ENCODE data around the gene PTPRM.

The PTPRM gene

DNA sequence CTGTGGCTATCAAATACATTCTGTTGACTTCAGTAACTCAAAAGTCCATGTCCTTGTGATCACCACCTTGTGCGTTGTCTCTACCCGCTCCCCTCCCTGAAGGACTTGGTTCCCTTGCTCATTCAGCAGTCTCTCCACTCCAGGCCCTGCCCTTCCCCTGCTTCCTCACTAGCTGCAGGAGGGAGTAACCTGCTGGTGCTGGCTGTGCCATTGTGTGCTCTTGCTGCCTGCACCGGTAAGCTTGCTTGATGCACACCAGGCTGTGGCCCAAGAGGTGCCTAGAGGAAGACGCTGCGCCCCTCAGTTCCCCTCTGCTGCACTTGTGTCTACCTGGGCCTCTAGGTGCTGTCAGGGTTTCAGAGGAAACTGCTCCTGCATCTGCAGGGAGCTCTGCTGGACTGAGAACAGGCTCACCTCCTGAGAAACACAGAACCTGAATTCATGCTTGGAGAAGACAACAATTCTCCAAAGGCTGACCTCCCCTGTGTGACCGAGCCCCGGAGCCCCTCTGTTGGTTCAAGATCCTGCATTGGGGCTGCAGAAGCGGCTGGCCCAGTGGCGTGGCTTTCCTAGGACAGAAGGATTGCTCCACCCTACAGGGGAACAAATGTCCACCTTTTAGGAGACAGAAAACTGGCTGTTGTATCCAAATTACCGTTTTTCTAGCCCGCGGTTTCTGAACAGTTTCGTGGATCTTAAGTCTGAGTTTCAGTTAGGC is 33.6 kb downstream of the PTPRM start:
- TF ChIP-seq CTCF (conservative IDR thresholded peaks at IDR 0.05), result no peak
- no peak overlapping the region for H3K27ac ChIP-seq

- TF ChIP-seq CTCF (conservative IDR thresholded peaks at IDR 0.05), result no peak
- H3K27ac ChIP-seq, result no peak overlapping the region
These were observed 34.1 kb downstream of the PTPRM start for GRCh38 chr18:7601246-7601615.

DNA sequence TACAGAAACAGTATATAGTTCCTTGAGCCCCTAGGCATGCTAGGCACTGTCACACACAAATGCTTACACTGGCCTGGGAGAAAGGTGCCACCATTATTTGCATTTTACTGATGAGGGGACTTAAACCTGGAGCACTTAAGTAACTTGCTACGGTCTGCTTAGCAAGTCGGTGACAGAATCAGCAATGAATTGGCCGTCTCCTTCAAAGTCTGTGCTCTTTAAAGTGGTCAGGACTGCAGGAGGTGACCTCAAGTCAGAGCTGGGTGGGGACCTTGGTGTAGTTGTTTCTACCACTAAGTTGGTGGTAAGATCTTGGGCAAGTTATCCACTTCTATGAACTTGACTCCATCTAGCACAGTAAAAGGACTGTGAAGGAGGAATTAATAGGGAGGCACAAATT is 34.8 kb downstream of the PTPRM start:
- H3K27ac ChIP-seq, result no peak overlapping the region
- TF ChIP-seq CTCF (conservative IDR thresholded peaks at IDR 0.05), result no peak

- no peak for TF ChIP-seq CTCF (conservative IDR thresholded peaks at IDR 0.05)
- no peak overlapping the region for H3K27ac ChIP-seq
These were observed 36.3 kb downstream of the PTPRM start for GRCh38 chr18:7603259-7604000.

DNA sequence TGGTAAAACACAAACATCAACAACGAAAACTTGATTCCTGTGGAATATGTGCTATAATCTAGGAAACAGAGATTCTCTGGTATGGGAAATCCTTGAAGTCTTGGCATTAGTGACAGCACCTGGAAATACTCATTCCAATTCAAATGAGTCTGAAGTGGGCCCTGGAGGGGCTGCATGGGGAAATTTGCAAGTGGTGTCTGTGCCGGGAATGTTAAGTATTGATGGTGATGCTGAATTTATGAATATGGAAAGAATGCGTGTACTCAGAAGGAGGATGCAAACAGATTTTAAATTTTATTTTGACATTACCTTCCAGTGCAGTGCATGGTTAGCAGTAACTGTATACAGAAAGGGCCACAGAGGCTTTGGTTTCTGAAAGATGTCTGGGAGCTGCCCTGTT is 37.2 kb downstream of the PTPRM start:
- TF ChIP-seq CTCF (conservative IDR thresholded peaks at IDR 0.05), result no peak

DNA sequence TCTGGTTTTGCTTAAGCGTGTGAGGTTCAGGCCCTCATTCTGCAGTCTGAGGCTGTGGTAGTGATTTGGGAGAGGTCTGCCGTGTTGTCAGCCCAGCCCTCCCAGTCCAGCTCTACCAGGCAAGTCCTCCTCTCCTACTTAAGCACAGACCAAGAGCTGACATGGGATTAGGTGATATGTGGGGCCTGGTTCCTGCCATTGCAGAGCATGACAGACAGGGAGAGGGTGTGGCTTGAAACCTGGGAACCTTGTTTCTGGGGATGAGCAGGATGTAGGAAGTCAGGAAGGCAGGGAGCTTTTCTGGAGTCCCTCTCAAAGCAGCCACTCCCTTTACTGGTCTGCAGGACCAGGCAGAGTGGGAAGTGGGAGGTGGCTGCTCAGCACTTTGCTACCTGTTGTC is 38.6 kb downstream of the PTPRM start:
- TF ChIP-seq CTCF (conservative IDR thresholded peaks at IDR 0.05), result no peak
- H3K27ac ChIP-seq, result no peak overlapping the region

More for the DNA sequence above, 37.2 kb downstream of the PTPRM start:
- no peak overlapping the region for H3K27ac ChIP-seq

DNA sequence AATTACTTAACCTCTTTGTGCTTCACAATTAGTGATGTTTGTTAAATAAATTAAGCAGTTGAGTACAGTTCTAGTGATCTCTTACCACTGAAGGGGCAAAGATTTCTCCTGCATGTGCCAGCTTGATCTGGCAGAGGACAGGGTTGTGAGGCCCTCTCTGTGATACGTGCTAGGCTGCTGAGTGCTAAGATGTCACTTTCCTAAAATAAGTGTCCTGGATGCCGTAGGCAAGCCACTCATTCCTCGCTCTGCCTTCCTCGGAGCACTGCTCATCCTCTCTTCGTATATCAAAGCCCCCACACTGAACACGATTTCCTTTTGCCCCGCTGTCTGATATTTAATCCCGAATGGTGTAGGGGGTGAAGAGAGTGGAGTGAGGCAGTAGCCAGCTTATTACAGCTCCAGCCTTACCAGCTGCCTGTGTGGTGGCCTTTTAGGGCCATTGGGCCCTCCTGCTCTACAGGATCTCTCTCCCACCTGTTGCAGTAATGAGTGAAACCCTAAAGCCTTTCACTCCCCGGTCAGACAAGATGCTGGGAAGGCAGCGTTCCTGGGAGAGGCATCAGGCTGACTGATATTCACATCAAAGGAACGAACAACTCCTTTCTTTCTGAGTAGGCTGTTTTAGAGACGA is 40.5 kb downstream of the PTPRM start:
- TF ChIP-seq CTCF (conservative IDR thresholded peaks at IDR 0.05), result no peak
- no peak overlapping the region for H3K27ac ChIP-seq
